ENCODE data around the gene SMCO2. TPM values are rescaled to one million over a fixed set of nuclear protein-coding genes. Genes with fewer than 3 reads are reported as not detected.

SMCO2 gene
- total and polyA plus RNA-seq, 10 of the 15 experiments (the other 5 are each of a cell fraction or from before 2014, with no cell fraction given): 0.11 to 2.3 (median 0.67) TPM

- H3K4me3 ChIP-seq: no peak overlapping the region
- H3K4me2 ChIP-seq (ENCODE audit: control insufficient read depth, insufficient read depth): no peak overlapping the region
- in situ Hi-C loops (cut with MboI): no loop called here
- intact Hi-C loops (cut with micrococcal nuclease; ENCODE audit: unreplicated experiment): no loop called here
- no peak for FAIRE-seq
- ChIA-PET CTCF (no interaction called here), SMC1A (ENCODE audit: uncharacterized antibody, unreplicated experiment) (no interaction called here), POLR2A (no interaction called here), RAD21 (ENCODE audit: unreplicated experiment) (no interaction called here)
- no peak overlapping the region for H2AFZ ChIP-seq (ENCODE audit: control insufficient read depth, low read depth, low read length)
- H4K20me1 ChIP-seq (ENCODE audit: control insufficient read depth, insufficient read depth): no peaks in the 10 kb centered on the region
- no peaks in the 10 kb centered on the region for H3K36me3 ChIP-seq (ENCODE audit: control insufficient read depth in 2 of 2, insufficient read depth in 2 of 2, low read length in 1 of 2)
- no peak for DNase-seq (ENCODE audit: low read depth, low spot score)
- no peak overlapping the region for H3K27ac ChIP-seq (ENCODE audit: control insufficient read depth, insufficient read depth)
- no peaks in the 10 kb centered on the region for H3K9me3 ChIP-seq (replicated peaks; ENCODE audit: control insufficient read depth, insufficient read depth, low read length)
- BruUV-seq (replicated peaks): no TSS peak
- no peaks in the 10 kb centered on the region for H3K4me1 ChIP-seq (ENCODE audit: control insufficient read depth, insufficient read depth, low read length)
- WGBS (ENCODE audit: insufficient coverage, insufficient replicate concordance, low lambda C conversion rate, missing lambda C conversion rate): 46% methylated on average over 5 of the region's 5 CpGs
- no peaks in the 10 kb centered on the region for H3K27me3 ChIP-seq (replicated peaks in 1 of 2; ENCODE audit: control insufficient read depth in 2 of 2, insufficient read depth in 2 of 2, low read length in 1 of 2)
- no peak for ATAC-seq
- H3K79me2 ChIP-seq (ENCODE audit: control insufficient read depth, insufficient read depth, low read length): no peaks in the 10 kb centered on the region
- H3K9ac ChIP-seq (ENCODE audit: control insufficient read depth, insufficient read depth, low read length): no peak overlapping the region
- TF ChIP-seq ZNF384 (IDR thresholded peaks at IDR 0.05; ENCODE audit: borderline replicate concordance, low read depth, low read length) (no peak), EZH2 (IDR thresholded peaks at IDR 0.05; ENCODE audit: borderline replicate concordance, control insufficient read depth, low read depth, low read length) (no peak), KAT2A (conservative IDR thresholded peaks at IDR 0.05; ENCODE audit: control insufficient read depth, low read depth, low read length) (no peak), YY1 (IDR thresholded peaks at IDR 0.05; ENCODE audit: low read depth, low read length) (no peak), TAF1 (IDR thresholded peaks at IDR 0.05; ENCODE audit: borderline replicate concordance, low read depth, low read length) (no peak), BMI1 (IDR thresholded peaks at IDR 0.05; ENCODE audit: borderline replicate concordance) (no peak), CUX1 (IDR thresholded peaks at IDR 0.05; ENCODE audit: insufficient replicate concordance, low read depth, low read length) (no peak), HCFC1 (IDR thresholded peaks at IDR 0.05; ENCODE audit: low read length) (no peak), MXI1 (IDR thresholded peaks at IDR 0.05; ENCODE audit: low read depth, low read length) (no peak), NFXL1 (IDR thresholded peaks at IDR 0.05; ENCODE audit: borderline replicate concordance) (no peak), TARDBP (IDR thresholded peaks at IDR 0.05; ENCODE audit: borderline replicate concordance) (no peak), IKZF2 (IDR thresholded peaks at IDR 0.05) (no peak), NKRF (conservative IDR thresholded peaks at IDR 0.05) (no peak), USF2 (IDR thresholded peaks at IDR 0.05; ENCODE audit: borderline replicate concordance, low read depth, low read length) (no peak)
- TF ChIP-seq, protein P1, sequence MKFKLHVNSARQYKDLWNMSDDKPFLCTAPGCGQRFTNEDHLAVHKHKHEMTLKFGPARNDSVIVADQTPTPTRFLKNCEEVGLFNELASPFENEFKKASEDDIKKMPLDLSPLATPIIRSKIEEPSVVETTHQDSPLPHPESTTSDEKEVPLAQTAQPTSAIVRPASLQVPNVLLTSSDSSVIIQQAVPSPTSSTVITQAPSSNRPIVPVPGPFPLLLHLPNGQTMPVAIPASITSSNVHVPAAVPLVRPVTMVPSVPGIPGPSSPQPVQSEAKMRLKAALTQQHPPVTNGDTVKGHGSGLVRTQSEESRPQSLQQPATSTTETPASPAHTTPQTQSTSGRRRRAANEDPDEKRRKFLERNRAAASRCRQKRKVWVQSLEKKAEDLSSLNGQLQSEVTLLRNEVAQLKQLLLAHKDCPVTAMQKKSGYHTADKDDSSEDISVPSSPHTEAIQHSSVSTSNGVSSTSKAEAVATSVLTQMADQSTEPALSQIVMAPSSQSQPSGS (IDR thresholded peaks at IDR 0.05; ENCODE audit: low read length): no peak
Observed at GRCh38 chr12:27508736-27509431, 62.3 kb downstream of the SMCO2 start.

Measured in GM12878 (cell line).